ENCODE measurements around the gene DIP2C.
"Not testable (repeated sequence)": the region's sequence is repeated elsewhere in the genome, so short reads cannot be mapped to it uniquely, and the experiment has no call there.

Gene DIP2C

GRCh38 chr10:689452-690371 is at the start of gene DIP2C:
Gene DIP2C, minus strand, starts transcription at chr10:689668. Its CDS starts 90 bp downstream, at chr10:689578.
- no peak for FAIRE-seq

- FAIRE-seq, result no peak
These were observed 45.0 kb upstream of the DIP2C start for GRCh38 chr10:734481-734880.

GRCh38 chr10:733086-733485 is 43.6 kb upstream of the DIP2C start:
- no peak for FAIRE-seq

- FAIRE-seq, result no peak
These were observed 39.7 kb upstream of the DIP2C start for GRCh38 chr10:729213-729612.

GRCh38 chr10:728603-729002 is 39.1 kb upstream of the DIP2C start:
- no peak for FAIRE-seq

- no peak for FAIRE-seq
These were observed 37.8 kb upstream of the DIP2C start for GRCh38 chr10:727162-727790.

GRCh38 chr10:725786-726185 is 36.3 kb upstream of the DIP2C start:
- no peak for FAIRE-seq

- no peak for FAIRE-seq
These were observed 35.8 kb upstream of the DIP2C start for GRCh38 chr10:725302-725701.

- FAIRE-seq, result no peak
These were observed 34.5 kb upstream of the DIP2C start for GRCh38 chr10:723973-724372.

GRCh38 chr10:722281-723060 is 33.0 kb upstream of the DIP2C start:
- FAIRE-seq, result no peak

GRCh38 chr10:718143-718700 is 28.8 kb upstream of the DIP2C start:
- no peak for FAIRE-seq

- FAIRE-seq, result no peak
These were observed 28.0 kb upstream of the DIP2C start for GRCh38 chr10:717458-717857.

- FAIRE-seq, result no peak
These were observed 27.4 kb upstream of the DIP2C start for GRCh38 chr10:716821-717220.

- FAIRE-seq, result no peak
These were observed 24.7 kb upstream of the DIP2C start for GRCh38 chr10:714214-714613.

GRCh38 chr10:712575-712974 is 23.1 kb upstream of the DIP2C start:
- FAIRE-seq, result no peak

GRCh38 chr10:712089-712488 is 22.6 kb upstream of the DIP2C start:
- FAIRE-seq, result no peak

- FAIRE-seq, result no peak
These were observed 18.4 kb upstream of the DIP2C start for GRCh38 chr10:707861-708260.

GRCh38 chr10:707456-707855 is 18.0 kb upstream of the DIP2C start:
- no peak for FAIRE-seq

- FAIRE-seq, result no peak
These were observed 13.7 kb upstream of the DIP2C start for GRCh38 chr10:703118-703517.

- not testable (repeated sequence) for FAIRE-seq
These were observed 10.7 kb upstream of the DIP2C start for GRCh38 chr10:700183-700582.

- no peak for FAIRE-seq
These were observed 7.8 kb upstream of the DIP2C start for GRCh38 chr10:697097-697875.

GRCh38 chr10:695396-695795 is 5.9 kb upstream of the DIP2C start:
- FAIRE-seq, result no peak
